ENCODE measurements around the gene GLRB.
A peak's percentile ranks its signal among the peaks of the same experiment; 100 is the strongest.

GLRB gene

GRCh38 chr4:157219711-157220370, 143.9 kb downstream of the GLRB start:
- TF ChIP-seq CTCF (IDR thresholded peaks at IDR 0.05; ENCODE audit: low read depth, low read length) = no peak
- Histone ChIP-seq H3K4me3 (ENCODE audit: low read depth, low read length) (peak overlapping the region; percentile 64), H3K27me3 (peaks cover 59% of the 10 kb centered on the region), H3K4me1 (peaks cover 3% of the 10 kb centered on the region; the same call in 1 of the 2 replicates), H3K9me3 (no peaks in the 10 kb centered on the region), H3K36me3 (no peaks in the 10 kb centered on the region)
- no peak for DNase-seq

- Histone ChIP-seq H3K4me3 (ENCODE audit: low read depth, low read length) (peak within 1 kb of the TSS; percentile 64), H3K4me1 (peaks cover 3% of the 10 kb centered on the region; the same call in 1 of the 2 replicates), H3K36me3 (no peaks in the 10 kb centered on the region), H3K9me3 (no peaks in the 10 kb centered on the region), H3K27me3 (peaks cover 59% of the 10 kb centered on the region)
- TF ChIP-seq CTCF (IDR thresholded peaks at IDR 0.05; ENCODE audit: low read depth, low read length) = no peak
- DNase-seq = peak; percentile 50
Measured at GRCh38 chr4:157220371-157220881, 144.5 kb downstream of the GLRB start, which contains the start of gene GRIA2. Gene GRIA2 (plus strand): TSS chr4:157220728. CDS start chr4:157221043, 315 bp downstream.

- Histone ChIP-seq H3K27me3 (peaks cover 59% of the 10 kb centered on the region), H3K36me3 (no peaks in the 10 kb centered on the region), H3K4me1 (peaks cover 3% of the 10 kb centered on the region; the same call in 1 of the 2 replicates), H3K4me3 (ENCODE audit: low read depth, low read length) (peak overlapping the region; percentile 64), H3K9me3 (no peaks in the 10 kb centered on the region)
- no peak for TF ChIP-seq CTCF (IDR thresholded peaks at IDR 0.05; ENCODE audit: low read depth, low read length)
- no peak for DNase-seq
Measured at GRCh38 chr4:157221426-157221894, 145.5 kb downstream of the GLRB start.
